Panc1 (cell line): Measurements from ENCODE around the gene CAVIN2. TPM values are rescaled to one million over a fixed set of nuclear protein-coding genes. Genes with fewer than 3 reads are reported as not detected.

Experiments used
- ATAC-seq: fragments of 200-7000 bp; cut with Tn5 transposase; 2 replicates; pipeline ENCODE4 v1.9.1; 2020; ENCODE audit warnings: mild to moderate bottlenecking, moderate library complexity
- BruUV-seq: library from RNA; stranded (reverse); fragments of 400-500 nt; replicated peaks from 2 replicates; lab custom pipeline; 2021; lab: Mats Ljungman, UMichigan
- CTCF ChIA-PET: fragments of 300-600 bp; sonication (Branson Sonifier 250); formaldehyde crosslinking; loops from one replicate; lab custom pipeline; 2022; ENCODE audit warnings: antibody characterized with exemption; lab: Charles Lee
- POLR2A ChIA-PET: fragments of 300-600 bp; sonication (Branson Sonifier 250); formaldehyde crosslinking; loops from one replicate; lab custom pipeline; 2022; ENCODE audit warnings: antibody characterized with exemption; lab: Charles Lee
- DNase-seq: peaks from one replicate; pipeline ENCODE4 v3.0.0-alpha.2; 2010; ENCODE audit warnings: low read depth, low spot score
- H3K27ac ChIP-seq: 2 replicates; pipeline ENCODE4 v1.5.1; 2011; ENCODE audit warnings: mild to moderate bottlenecking, low read length, inconsistent platforms
- H3K27me3 ChIP-seq: fragments of 200-500 bp; sonication (Bioruptor generic); 2 replicates; pipeline ENCODE4 v1.6.0; 2014; ENCODE audit warnings: low read length, inconsistent platforms; ENCODE audit not compliant: control insufficient read depth, insufficient read depth
- H3K36me3 ChIP-seq: fragments of 200-500 bp; sonication (Bioruptor generic); 2 replicates; pipeline ENCODE4 v1.5.1; 2014; ENCODE audit warnings: inconsistent platforms, mild to moderate bottlenecking, low read length, moderate library complexity; ENCODE audit not compliant: control insufficient read depth, insufficient read depth
- H3K4me1 ChIP-seq: 2 replicates; pipeline ENCODE4 v1.5.1; 2011; ENCODE audit warnings: inconsistent platforms, mild to moderate bottlenecking, low read length, moderate library complexity; ENCODE audit not compliant: control insufficient read depth, insufficient read depth
- H3K4me3 ChIP-seq, 2 experiments: 2 replicates each; pipeline ENCODE4 v1.5.1; 2011 to 2012; ENCODE audit warnings: low read depth in 2 of 2, low read length in 2 of 2, mild to moderate bottlenecking in 2 of 2, inconsistent platforms in 1 of 2, moderate library complexity in 1 of 2
- H3K9me3 ChIP-seq: fragments of 200-500 bp; sonication (Bioruptor generic); 2 replicates; pipeline ENCODE4 v1.5.1; 2014; ENCODE audit warnings: low read depth, mild to moderate bottlenecking, inconsistent platforms, low read length, moderate library complexity; ENCODE audit not compliant: control insufficient read depth, insufficient read depth
- CTCF ChIP-seq: fragments of 450-650 bp; IDR thresholded peaks from 2 replicates; pipeline ENCODE4 v1.5.1; 2017; ENCODE audit warnings: mild to moderate bottlenecking
- POLR2AphosphoS5 ChIP-seq: IDR thresholded peaks from 2 replicates; pipeline ENCODE4 v1.6.1; 2012; ENCODE audit warnings: mild to moderate bottlenecking, low read depth, low read length, moderate library complexity
- REST ChIP-seq, 2 experiments: IDR thresholded peaks; 2 replicates each; pipeline ENCODE4 v1.6.1; 2011 to 2012; ENCODE audit warnings: low read depth in 2 of 2, control low read depth in 1 of 2, low read length in 1 of 2, mild to moderate bottlenecking in 1 of 2, moderate library complexity in 1 of 2; ENCODE audit not compliant: insufficient read depth in 1 of 2
- SIN3A ChIP-seq: IDR thresholded peaks from 2 replicates; pipeline ENCODE4 v1.6.1; 2012; ENCODE audit warnings: low read depth, mild to moderate bottlenecking, low read length, moderate library complexity, borderline replicate concordance; ENCODE audit not compliant: insufficient read depth
- TCF7L2 ChIP-seq: IDR thresholded peaks from 2 replicates; pipeline ENCODE4 v1.6.1; 2011; ENCODE audit warnings: mild to moderate bottlenecking, low read depth, low read length, inconsistent platforms
- in situ Hi-C: cut with HindIII; loops from 2 replicates; pipeline ENCODE4 v1.10.0; 2016; ENCODE audit warnings: low sequenced_read_pairs, low pct_unique_long_range_greater_than_20kb
- intact Hi-C: fragments of 100-400 bp; cut with micrococcal nuclease; formaldehyde crosslinking; loops from one replicate; pipeline ENCODE4 v1.10.0; 2022; ENCODE audit not compliant: unreplicated experiment
- total RNA-seq: library from RNA; stranded (reverse); gene quantifications from one replicate; pipeline ENCODE4 v1.2.1, GENCODE V29; 2021; ENCODE audit not compliant: unreplicated experiment

The CAVIN2 gene
- total RNA-seq, 1 experiment from 2014 or later, result 0.95 TPM

GRCh38 chr2:191835100-191835499 is 11.8 kb downstream of the CAVIN2 start:
- no peaks in the 10 kb centered on the region for H3K27me3 ChIP-seq
- H3K4me3 ChIP-seq, result no peak overlapping the region
- ATAC-seq, result no peak
- H3K36me3 ChIP-seq, result no peaks in the 10 kb centered on the region
- no TSS peak for BruUV-seq
- no peaks in the 10 kb centered on the region for H3K9me3 ChIP-seq
- intact Hi-C loops, result no loop called here
- no peak for DNase-seq
- ChIA-PET CTCF (no interaction called here), POLR2A (no interaction called here)
- TF ChIP-seq REST (IDR thresholded peaks at IDR 0.05; ENCODE audit: insufficient read depth in 1 of 2, low read depth in 2 of 2, low read length in 1 of 2), result no peak
- TF ChIP-seq CTCF, result no peak
- TF ChIP-seq TCF7L2, result no peak
- TF ChIP-seq SIN3A, result no peak
- TF ChIP-seq POLR2AphosphoS5, result no peak
- H3K4me1 ChIP-seq, result no peaks in the 10 kb centered on the region
- in situ Hi-C loops, result no loop called here
- no peak overlapping the region for H3K27ac ChIP-seq

GRCh38 chr2:191833356-191833755 is 13.5 kb downstream of the CAVIN2 start:
- BruUV-seq, result no TSS peak
- intact Hi-C loops (no loop called here), in situ Hi-C loops (no loop called here)
- Histone ChIP-seq H3K27ac (no peak overlapping the region), H3K36me3 (no peaks in the 10 kb centered on the region), H3K9me3 (no peaks in the 10 kb centered on the region), H3K4me3 (no peak overlapping the region), H3K27me3 (no peaks in the 10 kb centered on the region), H3K4me1 (no peaks in the 10 kb centered on the region)
- ChIA-PET POLR2A (no interaction called here), CTCF (no interaction called here)
- ATAC-seq, result no peak
- TF ChIP-seq TCF7L2, result no peak
- no peak for TF ChIP-seq REST (IDR thresholded peaks at IDR 0.05; ENCODE audit: insufficient read depth in 1 of 2, low read depth in 2 of 2, low read length in 1 of 2)
- no peak for TF ChIP-seq POLR2AphosphoS5
- no peak for TF ChIP-seq SIN3A
- TF ChIP-seq CTCF, result no peak
- no peak for DNase-seq
